Retinal pigment epithelial cell (primary cell): ENCODE data around the gene LRP5.

Experiments
- DNase-seq: peaks from one replicate; pipeline ENCODE4 v3.0.0-alpha.2; 2010; ENCODE audit warnings: low read depth
- H3K4me3 ChIP-seq: 2 replicates; pipeline ENCODE4 v1.5.1; 2011; ENCODE audit warnings: mild to moderate bottlenecking, low read length, control low read depth, moderate library complexity
- TF ChIP-seq, protein P1 (sequence below): conservative IDR thresholded peaks from 2 replicates; pipeline ENCODE4 v1.5.1; 2011; ENCODE audit warnings: low read depth, low read length, control low read depth, inconsistent platforms

The LRP5 gene

DNA sequence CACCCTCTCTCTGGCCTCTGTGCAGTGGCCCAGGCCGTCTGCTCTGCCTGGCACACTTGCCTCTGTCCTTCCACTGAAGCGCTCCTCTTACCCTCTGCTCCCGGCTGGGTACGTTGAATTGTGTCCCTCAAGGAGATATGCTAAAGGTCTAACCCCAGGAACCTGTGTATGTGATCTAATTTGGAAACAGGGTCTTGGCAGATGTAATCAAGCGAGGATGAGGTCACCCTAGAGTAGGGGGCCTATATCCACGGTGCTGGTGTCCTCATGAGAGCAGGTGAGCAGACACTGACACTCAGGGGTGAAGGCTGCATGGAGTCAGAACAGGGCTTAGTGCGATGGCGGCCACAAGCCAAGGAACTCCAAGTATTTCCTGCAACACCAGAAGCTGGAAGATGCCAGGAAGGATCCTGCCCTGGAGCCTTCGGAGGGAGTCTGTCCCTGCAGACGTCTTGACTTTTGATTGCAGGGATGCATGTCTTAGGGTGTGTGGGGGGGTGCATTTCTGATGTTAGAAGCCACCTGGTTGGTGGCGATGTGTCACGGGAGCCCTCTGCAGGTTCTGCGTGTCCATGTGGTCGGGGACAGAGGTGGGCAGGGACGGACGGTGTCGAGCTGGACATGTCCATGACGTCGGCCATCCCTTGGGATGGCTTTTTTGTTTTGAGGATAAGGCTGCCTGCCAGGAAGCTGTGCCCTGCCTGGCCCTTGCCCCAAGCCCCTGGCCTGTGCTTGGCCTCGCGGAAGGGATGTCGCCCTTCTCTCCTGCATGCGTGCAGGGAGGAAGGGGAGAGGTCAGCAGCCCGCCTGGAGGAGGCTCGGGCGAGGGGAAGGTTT, 68.6 kb downstream of the LRP5 start:
- TF ChIP-seq, protein P1, sequence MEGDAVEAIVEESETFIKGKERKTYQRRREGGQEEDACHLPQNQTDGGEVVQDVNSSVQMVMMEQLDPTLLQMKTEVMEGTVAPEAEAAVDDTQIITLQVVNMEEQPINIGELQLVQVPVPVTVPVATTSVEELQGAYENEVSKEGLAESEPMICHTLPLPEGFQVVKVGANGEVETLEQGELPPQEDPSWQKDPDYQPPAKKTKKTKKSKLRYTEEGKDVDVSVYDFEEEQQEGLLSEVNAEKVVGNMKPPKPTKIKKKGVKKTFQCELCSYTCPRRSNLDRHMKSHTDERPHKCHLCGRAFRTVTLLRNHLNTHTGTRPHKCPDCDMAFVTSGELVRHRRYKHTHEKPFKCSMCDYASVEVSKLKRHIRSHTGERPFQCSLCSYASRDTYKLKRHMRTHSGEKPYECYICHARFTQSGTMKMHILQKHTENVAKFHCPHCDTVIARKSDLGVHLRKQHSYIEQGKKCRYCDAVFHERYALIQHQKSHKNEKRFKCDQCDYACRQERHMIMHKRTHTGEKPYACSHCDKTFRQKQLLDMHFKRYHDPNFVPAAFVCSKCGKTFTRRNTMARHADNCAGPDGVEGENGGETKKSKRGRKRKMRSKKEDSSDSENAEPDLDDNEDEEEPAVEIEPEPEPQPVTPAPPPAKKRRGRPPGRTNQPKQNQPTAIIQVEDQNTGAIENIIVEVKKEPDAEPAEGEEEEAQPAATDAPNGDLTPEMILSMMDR: no peak
- no peak for DNase-seq
- no peak overlapping the region for H3K4me3 ChIP-seq

- TF ChIP-seq, protein P1: no peak
- DNase-seq: no peak
- H3K4me3 ChIP-seq: no peak overlapping the region
These were observed 69.3 kb downstream of the LRP5 start for GRCh38 chr11:68381716-68382115.

DNA sequence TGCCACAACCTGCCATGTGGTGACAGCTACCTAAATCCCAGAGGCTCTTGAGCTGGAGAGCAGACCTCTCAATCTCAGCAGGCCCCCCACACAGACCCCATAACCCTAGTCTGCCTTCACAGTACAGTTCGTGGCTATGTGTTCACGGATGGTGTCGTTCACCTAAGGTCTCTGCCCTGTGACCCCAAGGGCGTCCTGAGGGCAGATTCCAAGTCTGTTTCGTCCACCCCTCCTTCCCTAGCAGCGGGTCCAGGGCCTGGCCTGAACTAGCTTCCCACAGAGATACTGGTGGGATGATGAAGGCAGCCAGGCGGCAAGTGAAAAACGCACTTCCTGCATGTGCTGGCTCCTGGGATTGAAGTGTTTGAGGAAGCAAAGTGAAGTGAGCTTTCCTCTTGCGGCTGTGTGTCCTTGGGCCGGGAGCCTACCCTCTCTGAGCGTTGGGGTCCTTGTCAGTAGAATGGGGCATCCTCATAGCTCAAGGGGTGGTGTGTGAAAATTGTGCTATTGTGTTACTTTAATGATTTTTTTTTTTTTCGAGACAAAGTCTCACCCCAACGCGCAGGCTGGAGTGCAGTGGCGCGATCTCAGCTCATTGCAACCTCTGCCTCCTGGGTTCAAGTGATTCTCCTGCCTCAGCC, 70.1 kb downstream of the LRP5 start:
- TF ChIP-seq, protein P1: no peak

DNA sequence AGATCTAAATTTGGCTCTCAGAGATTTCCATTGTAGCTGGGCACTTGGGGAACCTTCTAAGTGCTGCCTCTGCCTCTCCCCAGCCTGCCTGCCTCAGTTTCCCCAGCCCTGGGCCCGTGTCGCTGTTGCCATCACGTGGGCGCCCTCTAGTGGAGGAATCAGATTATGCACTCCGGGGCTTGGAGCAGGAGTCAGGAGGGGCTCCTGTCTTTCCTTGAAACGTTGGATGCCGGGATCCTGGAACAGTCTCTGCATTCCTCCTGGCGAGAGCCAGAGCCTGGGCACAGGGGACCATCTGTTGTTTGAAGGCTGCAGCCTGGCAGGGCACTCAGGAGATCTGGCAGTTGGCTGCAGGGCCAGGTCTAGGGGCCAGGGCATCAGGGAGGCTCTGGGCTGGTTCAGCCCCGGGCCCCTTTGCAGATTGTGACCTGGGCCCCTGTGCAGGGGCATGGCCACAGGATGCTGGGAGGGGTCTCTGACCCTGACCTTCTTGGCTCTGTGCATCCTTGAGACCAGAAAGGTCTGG, 71.6 kb downstream of the LRP5 start:
- TF ChIP-seq, protein P1: peak; percentile 93
- H3K4me3 ChIP-seq: no peak overlapping the region
- no peak for DNase-seq

More for the DNA sequence above, 70.1 kb downstream of the LRP5 start:
- DNase-seq: no peak
- no peak overlapping the region for H3K4me3 ChIP-seq

GRCh38 chr11:68384530-68385081, 72.2 kb downstream of the LRP5 start:
- DNase-seq: no peak
- TF ChIP-seq, protein P1: no peak
- H3K4me3 ChIP-seq: no peak overlapping the region

GRCh38 chr11:68385128-68385527, 72.7 kb downstream of the LRP5 start:
- no peak for DNase-seq
- no peak overlapping the region for H3K4me3 ChIP-seq
- TF ChIP-seq, protein P1: no peak
